Keratinocyte (primary cell): ENCODE measurements around the gene BCAP31. TPM values are rescaled to one million over a fixed set of nuclear protein-coding genes. Genes with fewer than 3 reads are reported as not detected.

ENCODE experiments used
- DNase-seq: peaks from one replicate; pipeline ENCODE4 v3.0.0-alpha.2; 2011; ENCODE audit warnings: low read depth, missing footprints, low spot score
- FAIRE-seq: peaks from 2 replicates; lab custom pipeline; 2011; peaks lifted over from hg19 to GRCh38; lab: Jason Lieb, UNC
- H2AFZ ChIP-seq: 2 replicates; pipeline ENCODE4 v1.6.0; 2012; ENCODE audit warnings: low read length, control low read depth, inconsistent platforms; ENCODE audit not compliant: control insufficient read depth
- H3K27ac ChIP-seq: 2 replicates; pipeline ENCODE4 v1.5.1; 2011; ENCODE audit warnings: low read length; ENCODE audit not compliant: control insufficient read depth, insufficient read depth
- H3K27me3 ChIP-seq: 3 replicates; pipeline ENCODE4 v1.6.0; 2011; ENCODE audit warnings: low read length; ENCODE audit not compliant: control insufficient read depth, insufficient read depth; ENCODE audit errors: extremely low read depth
- H3K36me3 ChIP-seq, 2 experiments: 2 replicates in 1 of 2; 3 replicates in 1 of 2; pipeline ENCODE4 v1.5.1; 2011; ENCODE audit warnings: low read length in 2 of 2, mild to moderate bottlenecking in 1 of 2; ENCODE audit not compliant: control insufficient read depth in 2 of 2, insufficient read depth in 2 of 2; ENCODE audit errors: extremely low read depth in 1 of 2
- H3K4me1 ChIP-seq: 3 replicates; pipeline ENCODE4 v1.5.1; 2011; ENCODE audit warnings: low read length; ENCODE audit not compliant: control insufficient read depth, insufficient read depth; ENCODE audit errors: extremely low read depth
- H3K4me2 ChIP-seq: 3 replicates; pipeline ENCODE4 v1.6.0; 2011; ENCODE audit warnings: low read depth, low read length; ENCODE audit not compliant: control insufficient read depth, insufficient read depth; ENCODE audit errors: extremely low read depth
- H3K4me3 ChIP-seq, 3 experiments: fragments of 200-600 bp in 1 of 3; sonication (generic) in 1 of 3; 2 replicates in 2 of 3; 3 replicates in 1 of 3; pipeline ENCODE4 v1.5.1; 2011 to 2016; ENCODE audit warnings: low read length in 3 of 3, mild to moderate bottlenecking in 3 of 3, control low read depth in 2 of 3, inconsistent platforms in 1 of 3, low read depth in 1 of 3, mixed read lengths in 1 of 3, mixed run types in 1 of 3, moderate library complexity in 1 of 3; ENCODE audit not compliant: control insufficient read depth in 2 of 3, insufficient read depth in 2 of 3; ENCODE audit errors: extremely low read depth in 1 of 3
- H3K79me2 ChIP-seq: 2 replicates; pipeline ENCODE4 v1.6.0; 2012; ENCODE audit warnings: low read length; ENCODE audit not compliant: control insufficient read depth, insufficient read depth
- H3K9ac ChIP-seq: 3 replicates; pipeline ENCODE4 v1.6.0; 2011; ENCODE audit warnings: low read length; ENCODE audit not compliant: control insufficient read depth, insufficient read depth; ENCODE audit errors: extremely low read depth
- H3K9me1 ChIP-seq: 3 replicates; pipeline ENCODE4 v1.6.0; 2011; ENCODE audit warnings: low read length; ENCODE audit not compliant: control insufficient read depth, insufficient read depth; ENCODE audit errors: extremely low read depth
- H3K9me3 ChIP-seq: 2 replicates; pipeline ENCODE4 v1.5.1; 2012; ENCODE audit warnings: low read depth, low read length; ENCODE audit not compliant: control insufficient read depth
- H4K20me1 ChIP-seq: 3 replicates; pipeline ENCODE4 v1.6.0; 2011; ENCODE audit warnings: low read length; ENCODE audit not compliant: control insufficient read depth, insufficient read depth; ENCODE audit errors: extremely low read depth
- CTCF ChIP-seq, 3 experiments: IDR thresholded peaks in 1 of 3; conservative IDR thresholded peaks in 1 of 3; optimal IDR thresholded peaks in 1 of 3; 2 replicates in 2 of 3; 3 replicates in 1 of 3; pipeline versions ENCODE3 to v1.5.1; 2011; ENCODE audit warnings: low read length in 3 of 3, mild to moderate bottlenecking in 3 of 3, moderate library complexity in 2 of 3, control low read depth in 1 of 3, inconsistent platforms in 1 of 3; ENCODE audit not compliant: insufficient read depth in 2 of 3; ENCODE audit errors: extremely low read depth in 1 of 3
- EZH2 ChIP-seq: IDR thresholded peaks from one replicate; pipeline ENCODE4 v1.6.1; 2012; ENCODE audit warnings: inconsistent platforms, mild to moderate bottlenecking, low read length, moderate library complexity
- dilution Hi-C: fragments of 300-500 bp; cut with MboI; formaldehyde crosslinking; loops from one replicate; pipeline ENCODE4 v1.7.0; 2020; ENCODE audit warnings: low sequenced_read_pairs; ENCODE audit not compliant: extremely low pct_ligation_motif_present
- polyA plus RNA-seq, 5 experiments: library from polyadenylated mRNA; depleted of rRNA in 3 of 5; stranded (reverse) in 3 of 5; stranded (forward) in 1 of 5; unstranded in 1 of 5; fragments of >200 nt; gene quantifications; 1 replicate in 1 of 5; 2 replicates in 3 of 5; 3 replicates in 1 of 5; pipeline versions ENCODE4 v1.2.1 to v1.2.3, GENCODE V29; 2011 to 2012; ENCODE audit warnings: missing spikeins in 2 of 5, low read depth in 1 of 5, low replicate concordance in 1 of 5

Gene BCAP31
- polyA plus RNA-seq, 1 donor (not counting 4 experiments of a cell fraction or from before 2014, with no cell fraction given): 262 TPM

- Histone ChIP-seq H2AFZ (no peak overlapping the region), H4K20me1 (no peaks in the 10 kb centered on the region), H3K4me1 (no peaks in the 10 kb centered on the region), H3K4me3 (no peak overlapping the region), H3K36me3 (peaks cover 0 to 6% of the 10 kb centered on the region in 2 experiments), H3K27ac (no peak overlapping the region), H3K27me3 (no peaks in the 10 kb centered on the region), H3K9ac (no peak overlapping the region), H3K9me3 (peaks cover 4% of the 10 kb centered on the region), H3K79me2 (no peaks in the 10 kb centered on the region), H3K9me1 (no peaks in the 10 kb centered on the region), H3K4me2 (no peak overlapping the region)
- FAIRE-seq (no peak), DNase-seq (no peak)
- dilution Hi-C loops: no loop called here
- TF ChIP-seq CTCF (optimal IDR thresholded peaks at IDR 0.05 in 1 of 3, IDR thresholded peaks at IDR 0.05 in 1 of 3, conservative IDR thresholded peaks at IDR 0.05 in 1 of 3; ENCODE audit: extremely low read depth in 1 of 3, insufficient read depth in 2 of 3, low read length in 3 of 3): no peak
These were observed 48.4 kb upstream of the BCAP31 start for GRCh38 chrX:153772316-153773217.

GRCh38 chrX:153771415-153772315, 47.5 kb upstream of the BCAP31 start:
- H3K4me2 ChIP-seq: no peak overlapping the region
- peaks cover 4% of the 10 kb centered on the region for H3K9me3 ChIP-seq
- H3K9me1 ChIP-seq: no peaks in the 10 kb centered on the region
- H3K4me3 ChIP-seq: no peak overlapping the region
- H4K20me1 ChIP-seq: no peaks in the 10 kb centered on the region
- no peak overlapping the region for H2AFZ ChIP-seq
- no peaks in the 10 kb centered on the region for H3K79me2 ChIP-seq
- dilution Hi-C loops: no loop called here
- DNase-seq (no peak), FAIRE-seq (no peak)
- no peaks in the 10 kb centered on the region for H3K4me1 ChIP-seq
- no peak overlapping the region for H3K27ac ChIP-seq
- H3K36me3 ChIP-seq: peaks cover 0 to 6% of the 10 kb centered on the region in 2 experiments
- no peak overlapping the region for H3K9ac ChIP-seq
- TF ChIP-seq EZH2 (no peak), CTCF (optimal IDR thresholded peaks at IDR 0.05 in 1 of 3, IDR thresholded peaks at IDR 0.05 in 1 of 3, conservative IDR thresholded peaks at IDR 0.05 in 1 of 3; ENCODE audit: extremely low read depth in 1 of 3, insufficient read depth in 2 of 3, low read length in 3 of 3) (no peak)
- H3K27me3 ChIP-seq: no peaks in the 10 kb centered on the region
